Stimulated activated memory B cell treated with anti-CD40 and anti-IgM and Interleukin-4, amounts not matched to agents 10 μg/mL and 1 μg/mL and 100 μg/mL, for 72 hours (primary cell): Measurements from ENCODE around the gene LZIC.

Experiments
- ATAC-seq: fragments of 150-1000 bp; cut with Tn5 transposase; 2 replicates; pipeline ENCODE4 v1.10.0; 2021
- H3K27ac Mint-ChIP-seq: one replicate; pipeline ENCODE4 v1.8.0; 2022; ENCODE audit warnings: mild to moderate bottlenecking, mixed read lengths
- H3K27me3 Mint-ChIP-seq: one replicate; pipeline ENCODE4 v1.8.0; 2022; ENCODE audit warnings: mixed read lengths
- H3K36me3 Mint-ChIP-seq: one replicate; pipeline ENCODE4 v1.8.0; 2022; ENCODE audit warnings: mixed read lengths
- H3K4me1 Mint-ChIP-seq: one replicate; pipeline ENCODE4 v1.8.0; 2022; ENCODE audit warnings: mixed read lengths
- H3K4me3 Mint-ChIP-seq: one replicate; pipeline ENCODE4 v1.8.0; 2022; ENCODE audit warnings: mild to moderate bottlenecking, moderate library complexity, mixed read lengths
- H3K9me3 Mint-ChIP-seq: one replicate; pipeline ENCODE4 v1.8.0; 2022; ENCODE audit warnings: mixed read lengths

The LZIC gene

DNA sequence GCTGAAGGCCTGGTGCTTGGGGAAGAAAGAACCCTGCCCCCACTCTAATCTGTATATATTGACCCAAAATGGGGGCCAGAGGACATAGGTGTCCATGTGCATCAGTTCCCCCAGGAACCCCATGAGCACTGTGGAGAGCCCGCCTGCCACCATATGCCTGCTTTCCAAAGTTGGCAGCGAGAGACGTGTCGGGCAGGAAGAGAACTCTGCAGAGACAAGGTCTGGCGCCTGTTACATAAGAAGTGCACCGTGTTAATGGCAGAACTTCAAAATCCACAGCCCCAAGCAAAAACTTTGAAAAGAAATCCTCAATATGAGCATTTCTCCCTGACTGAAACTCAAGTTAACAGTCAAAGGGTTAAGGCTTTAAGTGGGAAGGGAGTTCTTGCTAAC, 41.1 kb downstream of the LZIC start:
- H3K4me1 Mint-ChIP-seq: peaks cover 30% of the 10 kb centered on the region
- H3K36me3 Mint-ChIP-seq: no peaks in the 10 kb centered on the region
- no peak overlapping the region for H3K27ac Mint-ChIP-seq
- no peaks in the 10 kb centered on the region for H3K9me3 Mint-ChIP-seq
- no peak overlapping the region for H3K4me3 Mint-ChIP-seq
- no peaks in the 10 kb centered on the region for H3K27me3 Mint-ChIP-seq
- ATAC-seq: no peak

DNA sequence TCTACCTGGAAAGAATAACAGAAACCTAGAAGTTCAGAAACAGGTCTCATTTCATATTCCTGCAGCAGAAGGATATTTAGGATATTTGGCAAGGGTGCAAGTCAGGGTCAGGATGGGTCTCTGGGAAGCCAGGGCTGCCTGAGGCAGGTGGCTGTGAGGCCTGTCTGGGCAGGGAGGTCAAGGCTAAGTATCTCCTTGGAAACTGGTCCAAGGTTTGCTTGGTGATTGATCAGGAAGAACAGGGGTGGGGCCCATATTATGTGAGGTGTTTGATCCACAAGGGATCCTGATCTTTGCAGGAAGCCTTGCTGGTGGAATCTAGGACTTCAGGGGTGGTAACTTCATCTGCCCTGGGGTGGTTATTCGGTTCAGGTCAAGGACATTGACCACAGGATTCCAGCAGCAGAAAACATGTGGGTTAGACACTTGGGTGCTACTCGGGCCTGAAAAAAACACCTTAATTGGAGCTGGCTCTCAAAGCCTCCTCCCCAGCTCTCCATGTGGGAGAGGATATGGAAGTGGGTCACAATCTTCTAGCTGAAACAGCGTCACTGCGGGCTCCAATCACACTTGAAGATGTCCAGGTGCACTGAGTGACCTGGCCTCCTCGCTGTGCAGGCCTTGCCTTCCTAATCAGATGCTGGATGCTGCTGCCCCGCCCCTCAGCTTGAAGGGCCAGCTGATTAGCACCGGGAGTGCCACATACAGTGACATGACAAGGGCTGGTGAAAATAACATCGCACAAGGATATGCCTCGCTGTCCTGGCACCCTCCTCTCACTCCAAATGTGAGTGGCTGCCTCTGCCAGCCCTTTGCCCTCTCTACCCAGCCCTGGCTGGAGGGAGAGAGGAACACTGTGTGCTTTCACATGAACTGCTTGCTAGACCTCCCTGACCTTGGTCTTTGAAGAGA, 41.8 kb downstream of the LZIC start:
- Mint-ChIP-seq H3K36me3 (no peaks in the 10 kb centered on the region), H3K9me3 (no peaks in the 10 kb centered on the region), H3K27me3 (no peaks in the 10 kb centered on the region), H3K4me1 (peaks cover 30% of the 10 kb centered on the region), H3K4me3 (no peak overlapping the region), H3K27ac (peak overlapping the region; percentile 91)
- ATAC-seq: no peak

DNA sequence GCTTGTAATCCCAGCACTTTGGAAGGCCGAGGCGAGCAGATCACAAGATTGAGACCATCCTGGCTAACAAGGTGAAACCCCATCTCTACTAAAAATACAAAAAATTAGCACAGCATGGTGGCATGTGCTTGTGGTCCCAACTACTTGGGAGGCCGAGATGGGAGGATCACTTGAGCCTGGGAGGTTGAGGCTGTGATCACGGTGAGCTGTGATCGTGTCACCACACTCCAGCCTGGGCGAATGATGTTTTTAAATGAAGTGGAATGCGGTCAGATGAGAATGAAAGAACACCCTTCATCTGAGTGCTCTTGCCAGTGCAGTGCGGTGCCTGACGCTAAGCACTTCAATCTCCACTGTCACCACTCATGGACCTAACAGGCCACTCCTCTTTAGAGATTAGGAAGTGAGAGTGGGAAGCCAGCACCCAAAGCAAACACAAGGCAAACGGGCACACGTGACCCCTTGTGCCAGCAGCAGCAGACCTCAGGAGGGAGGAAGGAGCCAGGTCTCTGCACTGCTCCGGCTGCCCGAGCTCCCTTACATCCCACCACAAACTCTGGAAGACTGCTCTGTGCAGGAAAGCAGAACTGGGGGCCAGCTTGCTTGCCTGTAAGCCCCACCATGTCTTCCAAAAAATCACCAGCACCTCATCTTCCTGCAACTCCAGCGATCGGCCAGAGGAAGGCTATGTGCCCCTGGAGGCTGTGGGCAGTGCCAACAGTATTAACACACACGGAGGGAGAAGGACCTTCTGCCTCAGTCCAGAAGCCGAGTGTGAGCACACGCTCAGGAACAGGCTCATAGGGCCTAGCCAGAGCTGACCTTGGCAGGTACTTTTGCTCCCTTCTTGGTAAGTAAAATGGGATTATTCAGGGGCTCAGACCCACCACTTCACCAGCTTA, 42.8 kb downstream of the LZIC start:
- no peaks in the 10 kb centered on the region for H3K9me3 Mint-ChIP-seq
- H3K4me3 Mint-ChIP-seq: peak overlapping the region; percentile 77
- H3K36me3 Mint-ChIP-seq: no peaks in the 10 kb centered on the region
- peak overlapping the region; percentile 91 for H3K27ac Mint-ChIP-seq
- peak; percentile 94 for ATAC-seq
- H3K27me3 Mint-ChIP-seq: no peaks in the 10 kb centered on the region
- peaks cover 30% of the 10 kb centered on the region for H3K4me1 Mint-ChIP-seq

DNA sequence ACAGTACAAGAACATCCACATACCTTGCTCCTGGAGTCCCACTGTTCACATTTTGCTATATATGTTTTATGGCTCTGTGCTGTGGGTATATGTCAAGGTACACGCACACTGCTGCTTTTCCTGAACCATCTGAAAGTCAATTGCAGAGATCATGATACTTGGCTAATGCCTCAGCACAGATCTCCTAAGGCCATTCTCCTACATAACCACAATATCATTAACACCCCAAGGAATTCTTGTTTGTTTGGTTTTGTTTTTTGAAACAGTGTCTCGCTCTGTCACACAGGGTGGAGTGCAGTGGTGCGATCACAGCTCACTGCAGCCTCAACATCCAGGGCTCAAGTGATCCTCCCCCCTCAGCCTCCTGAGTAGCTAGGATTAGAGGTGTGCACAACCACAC, 49.1 kb downstream of the LZIC start:
- H3K36me3 Mint-ChIP-seq: no peaks in the 10 kb centered on the region
- no peak overlapping the region for H3K4me3 Mint-ChIP-seq
- no peak for ATAC-seq
- H3K27ac Mint-ChIP-seq: peak overlapping the region; percentile 11
- H3K27me3 Mint-ChIP-seq: no peaks in the 10 kb centered on the region
- peaks cover 35% of the 10 kb centered on the region for H3K4me1 Mint-ChIP-seq
- no peaks in the 10 kb centered on the region for H3K9me3 Mint-ChIP-seq

DNA sequence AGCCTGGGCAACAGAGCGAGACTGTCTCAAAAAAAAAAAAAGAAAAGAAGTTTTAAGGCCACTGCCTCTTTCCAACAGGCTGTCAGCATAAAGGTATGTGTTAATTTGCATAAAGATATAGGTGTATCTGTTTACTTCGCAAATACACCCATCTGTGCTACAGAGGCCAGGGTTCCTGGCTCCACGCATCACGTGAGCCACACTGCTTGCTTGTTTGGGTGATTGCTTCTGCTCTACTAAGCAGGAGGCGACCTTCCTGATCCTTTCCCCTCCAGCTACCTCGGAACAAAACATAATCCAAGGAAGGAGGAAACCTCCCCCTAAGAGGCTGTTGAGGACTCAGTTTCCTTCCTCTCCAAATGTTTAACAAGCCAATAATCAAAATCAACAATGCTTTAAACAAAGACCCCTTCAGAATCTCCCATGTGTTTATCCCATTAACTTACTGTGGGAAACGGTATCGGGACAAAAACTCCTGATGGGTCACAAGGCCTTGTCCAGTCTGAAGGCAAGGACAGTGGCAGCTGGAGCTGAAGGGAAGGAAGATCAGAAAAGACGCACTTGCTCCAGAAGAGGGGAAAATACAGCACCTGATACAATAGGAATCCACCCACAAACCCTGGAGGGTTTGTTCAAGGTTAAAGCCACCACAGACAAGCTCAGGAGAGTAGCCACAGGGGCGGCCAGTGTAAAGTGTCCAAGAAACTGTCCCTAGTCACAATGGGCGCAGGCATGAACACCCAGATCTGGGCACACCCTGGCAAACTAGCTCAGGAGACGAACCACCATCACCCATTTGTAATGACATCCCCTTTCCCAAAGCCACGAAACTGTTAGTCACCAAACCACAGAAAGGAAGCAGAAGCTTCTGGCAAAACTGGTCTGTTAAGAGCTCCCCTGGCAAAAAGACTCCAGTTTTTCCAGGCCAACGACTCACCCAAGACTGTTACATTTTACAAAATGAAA, 50.3 kb downstream of the LZIC start:
- Mint-ChIP-seq H3K9me3 (no peaks in the 10 kb centered on the region), H3K27ac (peak overlapping the region; percentile 11), H3K4me3 (no peak overlapping the region), H3K27me3 (no peaks in the 10 kb centered on the region), H3K4me1 (peaks cover 36% of the 10 kb centered on the region), H3K36me3 (no peaks in the 10 kb centered on the region)
- no peak for ATAC-seq

DNA sequence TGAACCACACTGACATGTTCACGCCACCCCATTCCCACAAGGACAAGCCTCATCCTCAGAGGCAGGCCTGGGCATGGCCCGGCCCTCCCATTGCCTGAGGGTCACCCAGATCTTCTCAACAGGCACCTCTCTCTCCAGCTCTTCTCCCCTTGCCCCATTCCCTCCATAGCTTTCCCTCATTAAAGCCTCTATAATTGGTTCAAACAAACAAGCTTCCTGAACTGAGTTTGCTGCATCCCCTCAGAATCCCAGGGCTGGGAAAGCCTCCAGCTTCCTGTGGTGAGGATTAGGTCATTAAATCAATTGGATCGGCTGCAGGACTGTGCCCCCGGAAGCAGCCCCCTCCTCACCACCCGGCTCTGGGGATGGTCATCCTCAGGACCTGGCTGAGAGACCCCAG, 52.0 kb downstream of the LZIC start:
- Mint-ChIP-seq H3K4me1 (peaks cover 36% of the 10 kb centered on the region), H3K4me3 (no peak overlapping the region), H3K36me3 (no peaks in the 10 kb centered on the region), H3K27me3 (no peaks in the 10 kb centered on the region), H3K9me3 (no peaks in the 10 kb centered on the region), H3K27ac (no peak overlapping the region)
- ATAC-seq: no peak

DNA sequence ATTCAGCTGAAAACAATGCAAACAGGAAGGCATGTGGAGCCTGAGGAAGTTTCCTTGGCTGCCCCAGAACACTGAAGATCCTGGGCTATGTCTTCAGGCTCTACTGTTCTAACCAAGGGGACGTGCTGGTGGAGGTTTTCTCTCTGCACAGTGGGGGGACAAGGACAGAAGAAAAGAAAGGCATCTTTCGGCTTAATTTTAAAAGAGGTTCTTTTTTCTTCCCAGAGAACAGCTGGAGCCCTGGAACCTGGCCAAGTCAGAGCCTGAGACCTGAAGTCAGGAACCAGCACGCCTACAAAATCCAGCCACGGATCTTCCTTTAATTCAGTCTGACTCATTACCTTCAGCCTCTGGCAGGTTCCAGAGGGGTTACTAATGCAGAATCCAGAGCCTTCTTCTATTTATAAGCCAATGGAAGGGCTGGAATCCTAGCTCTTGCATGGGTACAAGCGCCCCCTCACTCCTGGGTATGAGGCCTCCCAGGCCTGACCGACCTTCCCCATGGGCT, 52.9 kb downstream of the LZIC start:
- Mint-ChIP-seq H3K4me1 (peaks cover 36% of the 10 kb centered on the region), H3K27me3 (no peaks in the 10 kb centered on the region), H3K4me3 (no peak overlapping the region), H3K27ac (peak overlapping the region; percentile 66), H3K36me3 (no peaks in the 10 kb centered on the region), H3K9me3 (no peaks in the 10 kb centered on the region)
- ATAC-seq: no peak

DNA sequence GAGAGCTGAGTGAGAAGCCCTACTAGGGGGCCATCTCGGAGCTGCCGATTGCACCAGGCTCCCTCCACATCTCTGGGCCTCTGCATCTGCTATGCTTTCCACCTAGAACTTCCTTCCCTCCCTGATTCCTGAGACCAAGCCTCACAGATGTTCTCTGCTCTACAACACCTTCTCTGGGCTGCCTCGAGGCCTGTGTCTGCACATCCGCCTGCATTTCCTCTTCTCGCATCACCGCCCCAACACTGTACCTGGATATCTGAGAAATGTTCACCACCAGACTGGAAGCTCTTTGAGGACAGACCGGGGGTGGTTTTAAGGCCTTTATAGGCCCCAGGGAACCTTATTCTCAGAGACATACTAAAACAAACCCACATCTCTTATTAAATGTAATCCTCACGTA, 53.8 kb downstream of the LZIC start:
- Mint-ChIP-seq H3K4me3 (no peak overlapping the region), H3K4me1 (peaks cover 43% of the 10 kb centered on the region), H3K9me3 (no peaks in the 10 kb centered on the region), H3K36me3 (peaks cover 4% of the 10 kb centered on the region), H3K27me3 (no peaks in the 10 kb centered on the region), H3K27ac (peak overlapping the region; percentile 66)
- ATAC-seq: no peak

DNA sequence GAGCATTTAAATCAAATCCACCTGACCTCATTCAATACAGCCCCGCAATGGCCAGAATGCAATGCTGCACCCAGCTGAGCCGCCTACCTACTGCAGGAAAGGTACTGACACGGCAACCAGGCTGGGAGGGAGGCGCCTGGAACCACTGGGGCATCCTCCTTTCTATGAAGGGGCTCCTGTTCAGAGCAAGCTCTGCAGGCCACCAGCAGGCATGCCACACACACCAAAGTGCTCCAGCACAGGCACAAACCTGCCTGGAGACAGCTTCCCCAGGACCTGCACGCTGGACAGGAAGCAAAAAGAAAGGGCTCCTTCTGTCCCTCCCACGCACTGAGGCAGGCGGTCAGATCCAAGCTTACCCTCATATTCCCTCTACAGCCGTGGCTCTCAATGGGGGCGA, 54.3 kb downstream of the LZIC start:
- H3K36me3 Mint-ChIP-seq: peaks cover 8% of the 10 kb centered on the region
- ATAC-seq: no peak
- no peak overlapping the region for H3K4me3 Mint-ChIP-seq
- H3K27ac Mint-ChIP-seq: peak overlapping the region; percentile 66
- no peaks in the 10 kb centered on the region for H3K9me3 Mint-ChIP-seq
- peaks cover 42% of the 10 kb centered on the region for H3K4me1 Mint-ChIP-seq
- H3K27me3 Mint-ChIP-seq: no peaks in the 10 kb centered on the region

DNA sequence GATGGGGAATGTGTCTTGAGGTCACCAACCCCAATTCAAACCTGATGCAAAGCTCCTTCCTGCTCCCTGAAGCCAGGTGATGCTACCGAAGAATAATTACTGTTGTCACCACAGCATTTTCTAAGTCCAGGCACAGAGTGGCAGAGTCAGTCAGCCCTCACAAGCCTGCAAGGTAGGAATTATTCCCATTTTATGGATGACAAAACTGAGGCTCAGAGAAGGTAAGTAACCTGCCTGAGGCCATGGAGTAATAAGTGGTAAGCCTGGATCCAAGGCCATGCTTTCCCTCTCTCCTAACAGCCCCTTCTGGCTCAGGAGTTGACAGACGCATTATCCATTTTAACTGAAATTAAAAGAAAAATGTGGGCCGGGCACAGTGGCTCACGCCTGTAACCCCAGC, 56.1 kb downstream of the LZIC start:
- Mint-ChIP-seq H3K9me3 (no peaks in the 10 kb centered on the region), H3K4me3 (no peak overlapping the region), H3K27ac (no peak overlapping the region), H3K36me3 (peaks cover 21% of the 10 kb centered on the region), H3K4me1 (peaks cover 35% of the 10 kb centered on the region), H3K27me3 (no peaks in the 10 kb centered on the region)
- ATAC-seq: no peak

DNA sequence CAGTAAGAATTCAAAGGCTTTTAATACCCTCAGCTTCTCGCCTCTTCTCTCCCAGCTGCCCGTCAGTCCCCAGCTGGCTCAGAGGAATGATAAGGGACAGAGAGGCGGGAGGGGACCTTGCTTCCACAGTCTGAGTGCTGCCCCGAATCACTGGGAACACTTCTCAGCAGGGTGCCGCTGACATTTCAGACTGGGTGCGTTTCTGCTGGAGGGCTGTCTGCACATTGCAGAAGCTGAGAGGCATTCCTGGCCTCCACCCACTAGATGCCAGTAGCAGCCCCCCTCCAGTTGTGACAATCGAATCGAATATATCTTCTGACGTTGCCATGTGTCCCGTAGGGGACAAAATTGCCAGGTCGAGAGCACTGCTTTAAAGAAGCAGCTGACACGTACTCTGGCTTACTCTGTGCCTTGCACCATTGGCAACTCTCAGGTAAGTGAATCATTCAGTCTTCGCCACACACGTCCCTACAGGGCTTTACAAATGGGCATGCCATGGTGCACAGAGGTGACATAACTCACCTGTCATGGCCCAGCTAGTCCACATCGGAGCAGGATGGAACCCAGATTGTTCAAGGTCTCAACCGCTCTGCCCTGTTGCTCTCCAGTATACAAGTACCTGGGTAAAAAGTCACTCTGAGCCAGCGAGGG, 57.0 kb downstream of the LZIC start:
- no peaks in the 10 kb centered on the region for H3K27me3 Mint-ChIP-seq
- H3K4me1 Mint-ChIP-seq: peaks cover 35% of the 10 kb centered on the region
- H3K27ac Mint-ChIP-seq: no peak overlapping the region
- peaks cover 25% of the 10 kb centered on the region for H3K36me3 Mint-ChIP-seq
- H3K4me3 Mint-ChIP-seq: no peak overlapping the region
- ATAC-seq: no peak
- H3K9me3 Mint-ChIP-seq: no peaks in the 10 kb centered on the region

DNA sequence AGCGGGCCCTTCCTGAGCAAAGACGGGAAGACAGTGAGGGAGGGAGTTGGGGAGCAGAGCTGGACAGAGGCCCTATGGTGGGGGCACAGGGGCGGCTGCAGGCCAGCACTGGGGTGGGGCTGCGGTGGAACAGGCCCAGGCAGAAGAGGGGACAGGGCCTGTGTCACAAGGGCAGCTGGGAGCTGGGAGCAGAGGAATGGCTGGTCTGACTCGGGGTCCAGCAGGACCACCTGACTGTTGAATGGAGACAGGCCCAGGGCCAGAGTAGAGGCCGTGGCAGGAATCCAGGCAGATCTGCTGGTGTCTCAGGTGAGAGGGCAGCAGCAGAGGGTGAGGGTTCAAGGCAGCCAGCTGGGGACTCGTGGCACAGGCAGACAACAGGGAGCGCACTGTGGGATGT, 58.4 kb downstream of the LZIC start:
- no peaks in the 10 kb centered on the region for H3K27me3 Mint-ChIP-seq
- no peak overlapping the region for H3K4me3 Mint-ChIP-seq
- no peaks in the 10 kb centered on the region for H3K9me3 Mint-ChIP-seq
- ATAC-seq: no peak
- H3K36me3 Mint-ChIP-seq: peaks cover 25% of the 10 kb centered on the region
- peak overlapping the region; percentile 35 for H3K27ac Mint-ChIP-seq
- H3K4me1 Mint-ChIP-seq: peaks cover 24% of the 10 kb centered on the region

DNA sequence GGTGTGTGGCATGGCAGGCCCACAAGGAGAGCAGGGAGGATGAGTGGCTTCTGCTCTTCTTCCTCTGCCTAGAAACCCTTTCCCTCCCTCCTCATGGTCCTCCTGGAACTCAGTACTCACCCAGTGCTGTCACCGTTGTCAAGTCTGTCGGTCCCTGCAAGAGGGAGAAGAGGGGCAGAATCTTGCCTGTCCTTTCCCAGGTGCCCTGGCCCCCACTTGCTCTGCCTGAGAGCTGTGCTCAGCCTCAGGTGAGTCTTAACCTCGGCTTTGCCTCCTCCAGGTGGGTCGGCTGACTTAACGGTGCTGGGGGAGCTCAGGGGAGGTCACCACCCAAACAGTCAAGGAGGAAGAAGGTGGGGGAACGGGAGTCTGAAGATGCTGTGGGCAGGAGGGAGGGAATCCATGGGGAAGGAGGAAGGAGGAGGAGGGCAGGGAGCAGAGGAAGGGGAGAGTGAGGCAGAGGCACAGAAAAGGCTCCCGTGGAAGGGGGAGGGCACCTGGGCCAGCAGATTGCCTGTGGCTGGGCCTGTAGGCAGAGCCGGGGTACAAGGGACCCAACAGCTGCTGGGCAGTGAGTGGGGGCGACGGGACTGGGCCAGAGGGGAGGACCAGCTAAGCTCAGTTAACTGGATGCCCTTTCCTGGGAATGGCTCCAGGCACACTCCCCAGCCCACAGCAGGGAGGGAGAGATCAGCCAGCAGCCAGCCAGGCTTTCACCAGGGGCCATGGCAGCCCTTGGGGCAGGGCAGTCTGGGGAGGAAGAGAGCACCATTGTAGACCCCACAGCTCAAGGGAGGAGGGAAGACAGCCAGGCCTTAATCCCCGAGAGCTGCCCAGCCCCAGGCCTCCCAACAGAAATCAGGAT, 59.4 kb downstream of the LZIC start:
- no peak for ATAC-seq
- Mint-ChIP-seq H3K27ac (peak overlapping the region; percentile 35), H3K4me1 (peaks cover 17% of the 10 kb centered on the region), H3K4me3 (no peak overlapping the region), H3K27me3 (no peaks in the 10 kb centered on the region), H3K9me3 (no peaks in the 10 kb centered on the region), H3K36me3 (peaks cover 25% of the 10 kb centered on the region)
